H9 (cell line): ENCODE results near the gene TXLNG. TPM values are rescaled to one million over a fixed set of nuclear protein-coding genes. Genes with fewer than 3 reads are reported as not detected.

Source experiments
- DNase-seq: peaks from one replicate; pipeline ENCODE4 v3.0.0-alpha.2; 2017
- H2AFZ ChIP-seq: one replicate; pipeline ENCODE4 v1.6.1; 2013; ENCODE audit warnings: mild to moderate bottlenecking, low read length, control low read depth, moderate library complexity
- H2AK5ac ChIP-seq: 2 replicates; pipeline ENCODE4 v1.6.1; 2013; ENCODE audit warnings: low read length, control low read depth, mixed read lengths; ENCODE audit not compliant: insufficient read length
- H2BK120ac ChIP-seq: one replicate; pipeline ENCODE4 v1.6.1; 2013; ENCODE audit warnings: low read depth, mild to moderate bottlenecking, low read length, control low read depth, inconsistent platforms; ENCODE audit not compliant: poor library complexity, severe bottlenecking
- H2BK12ac ChIP-seq: 2 replicates; pipeline ENCODE4 v1.6.1; 2013; ENCODE audit warnings: low read length, control low read depth, mixed read lengths, low read depth; ENCODE audit not compliant: insufficient read length
- H2BK15ac ChIP-seq: 2 replicates; pipeline ENCODE4 v1.6.1; 2013; ENCODE audit warnings: low read depth, low read length, control low read depth
- H2BK20ac ChIP-seq: one replicate; pipeline ENCODE4 v1.6.1; 2013; ENCODE audit warnings: low read depth, mild to moderate bottlenecking, low read length, control low read depth, inconsistent platforms; ENCODE audit not compliant: poor library complexity, severe bottlenecking
- H2BK5ac ChIP-seq: 2 replicates; pipeline ENCODE4 v1.6.1; 2013; ENCODE audit warnings: low read length, control low read depth, mixed read lengths; ENCODE audit not compliant: insufficient read length
- H3K14ac ChIP-seq: 2 replicates; pipeline ENCODE4 v1.6.1; 2013; ENCODE audit warnings: low read length, control low read depth; ENCODE audit not compliant: insufficient read depth
- H3K18ac ChIP-seq: 2 replicates; pipeline ENCODE4 v1.6.1; 2013; ENCODE audit warnings: low read depth, mild to moderate bottlenecking, mixed read lengths, low read length, control low read depth; ENCODE audit not compliant: insufficient read length
- H3K23ac ChIP-seq: 2 replicates; pipeline ENCODE4 v1.6.1; 2013; ENCODE audit warnings: low read length, control low read depth, mixed read lengths, low read depth; ENCODE audit not compliant: insufficient read length
- H3K23me2 ChIP-seq: 2 replicates; pipeline ENCODE4 v1.6.1; 2013; ENCODE audit warnings: low read depth, mild to moderate bottlenecking, mixed read lengths, low read length, control low read depth; ENCODE audit not compliant: insufficient read length, poor library complexity, severe bottlenecking
- H3K27ac ChIP-seq: 2 replicates; pipeline ENCODE4 v1.5.1; 2013; ENCODE audit warnings: low read length, control low read depth, mixed read lengths, low read depth; ENCODE audit not compliant: insufficient read length
- H3K27me3 ChIP-seq: 2 replicates; pipeline ENCODE4 v1.6.1; 2013; ENCODE audit warnings: low read length, control low read depth, inconsistent platforms; ENCODE audit not compliant: insufficient read depth
- H3K4ac ChIP-seq: 2 replicates; pipeline ENCODE4 v1.6.1; 2013; ENCODE audit warnings: low read depth, mild to moderate bottlenecking, control low read depth, inconsistent platforms, low read length, moderate library complexity
- H3K4me1 ChIP-seq: 2 replicates; pipeline ENCODE4 v1.6.1; 2013; ENCODE audit warnings: low read length, control low read depth, inconsistent platforms; ENCODE audit not compliant: insufficient read depth
- H3K4me2 ChIP-seq: 2 replicates; pipeline ENCODE4 v1.6.1; 2013; ENCODE audit warnings: low read length, control low read depth, mixed read lengths; ENCODE audit not compliant: insufficient read length, insufficient read depth
- H3K56ac ChIP-seq: 2 replicates; pipeline ENCODE4 v1.6.1; 2013; ENCODE audit warnings: low read depth, mild to moderate bottlenecking, mixed read lengths, low read length, control low read depth; ENCODE audit not compliant: insufficient read length
- H3K79me1 ChIP-seq: 2 replicates; pipeline ENCODE4 v1.6.1; 2013; ENCODE audit warnings: low read depth, mild to moderate bottlenecking, moderate library complexity, low read length, control low read depth, inconsistent platforms; ENCODE audit not compliant: insufficient read depth, poor library complexity, severe bottlenecking
- H3K79me2 ChIP-seq: 2 replicates; pipeline ENCODE4 v1.6.1; 2013; ENCODE audit warnings: low read length, control low read depth, inconsistent platforms; ENCODE audit not compliant: insufficient read depth
- H3K9ac ChIP-seq: 2 replicates; pipeline ENCODE4 v1.6.1; 2013; ENCODE audit warnings: low read length, control low read depth, mixed read lengths; ENCODE audit not compliant: insufficient read length; ENCODE audit errors: extremely low read depth
- H3K9me3 ChIP-seq: one replicate; pipeline ENCODE4 v1.6.1; 2013; ENCODE audit warnings: low read depth, low read length, inconsistent platforms; ENCODE audit not compliant: control insufficient read depth
- H3T11ph ChIP-seq: one replicate; pipeline ENCODE4 v1.6.1; 2013; ENCODE audit warnings: mild to moderate bottlenecking, low read length, control low read depth, inconsistent platforms
- H4K20me1 ChIP-seq: one replicate; pipeline ENCODE4 v1.6.1; 2013; ENCODE audit not compliant: control insufficient read depth, insufficient read length, insufficient read depth
- H4K5ac ChIP-seq: 2 replicates; pipeline ENCODE4 v1.6.1; 2013; ENCODE audit warnings: low read depth, mild to moderate bottlenecking, mixed read lengths, low read length, control low read depth; ENCODE audit not compliant: insufficient read length
- H4K8ac ChIP-seq: replicated peaks from 2 replicates; pipeline ENCODE4 v1.6.1; 2013; ENCODE audit warnings: low read length, control low read depth, mixed read lengths, low read depth; ENCODE audit not compliant: insufficient read length
- H4K91ac ChIP-seq: 2 replicates; pipeline ENCODE4 v1.6.1; 2013; ENCODE audit warnings: low read depth, mild to moderate bottlenecking, moderate library complexity, mixed read lengths, low read length, control low read depth; ENCODE audit not compliant: insufficient read length
- H3K27ac Mint-ChIP-seq, 3 experiments: 2 replicates in 2 of 3; 3 replicates in 1 of 3; pipeline ENCODE4 v1.8.0; 2020 to 2021; ENCODE audit warnings: mixed read lengths in 3 of 3, mild to moderate bottlenecking in 1 of 3, moderate library complexity in 1 of 3
- H3K27me3 Mint-ChIP-seq: 2 replicates; pipeline ENCODE4 v1.8.0; 2021; ENCODE audit warnings: low read depth, mild to moderate bottlenecking, moderate library complexity, mixed read lengths
- H3K36me3 Mint-ChIP-seq, 3 experiments: 2 replicates in 2 of 3; 3 replicates in 1 of 3; pipeline ENCODE4 v1.8.0; 2020 to 2021; ENCODE audit warnings: low read depth in 3 of 3, mixed read lengths in 3 of 3; ENCODE audit not compliant: insufficient read depth in 1 of 3
- H3K4me1 Mint-ChIP-seq, 2 experiments: 2 replicates each; pipeline ENCODE4 v1.8.0; 2020; ENCODE audit warnings: mixed read lengths in 2 of 2
- H3K4me3 Mint-ChIP-seq, 2 experiments: 2 replicates in 1 of 2; 3 replicates in 1 of 2; pipeline ENCODE4 v1.8.0; 2020 to 2021; ENCODE audit warnings: mild to moderate bottlenecking in 2 of 2, mixed read lengths in 2 of 2, moderate library complexity in 1 of 2
- H3K9me3 Mint-ChIP-seq, 2 experiments: 2 replicates in 1 of 2; 3 replicates in 1 of 2; pipeline ENCODE4 v1.8.0; 2020; ENCODE audit warnings: mild to moderate bottlenecking in 2 of 2, mixed read lengths in 2 of 2, moderate library complexity in 1 of 2
- CTCF ChIP-seq: fragments of 200-600 bp; sonication (generic); conservative IDR thresholded peaks from 3 replicates; pipeline ENCODE4 v1.8.0; 2021; ENCODE audit warnings: antibody characterized with exemption, mild to moderate bottlenecking
- WGBS: extraction: QIAGEN DNeasy Blood & Tissue Kit; methylation state at CpG from one replicate; pipeline ENCODE4 v1.1.7; 2013; ENCODE audit warnings: missing lambda C conversion rate, low lambda C conversion rate, mixed read lengths; ENCODE audit not compliant: insufficient read length; ENCODE audit errors: extremely low coverage; 5-methylcytosine and 5-hydroxymethylcytosine counted together
- total RNA-seq: library from RNA; stranded (reverse); gene quantifications from 2 replicates; pipeline ENCODE4 v1.2.1, GENCODE V29; 2021

The TXLNG gene
- total RNA-seq, 1 experiment from 2014 or later, result 90.7 TPM

GRCh38 chrX:16848541-16848940 is 62.3 kb downstream of the TXLNG start:
- TF ChIP-seq CTCF, result no peak
- H2AK5ac ChIP-seq, result no peak overlapping the region

More at GRCh38 chrX:16848541-16848940, 62.3 kb downstream of the TXLNG start:
- H4K5ac ChIP-seq, result no peak overlapping the region
- H2BK20ac ChIP-seq, result no peak overlapping the region
- no peak overlapping the region for H3K14ac ChIP-seq
- H3K27me3 ChIP-seq, result no peaks in the 10 kb centered on the region
- H3K23ac ChIP-seq, result no peak overlapping the region
- H3K23me2 ChIP-seq, result no peaks in the 10 kb centered on the region
- H3K9me3 Mint-ChIP-seq, result no peaks in the 10 kb centered on the region
- H3K27me3 Mint-ChIP-seq, result no peaks in the 10 kb centered on the region
- no peaks in the 10 kb centered on the region for H3K9me3 ChIP-seq
- H4K91ac ChIP-seq, result no peak overlapping the region
- 0 out of 2 replicates have a peak, but pooled peaks cover 4% of the 10 kb centered on the region for H3K4me1 ChIP-seq
- no peak overlapping the region for H2BK120ac ChIP-seq
- H2BK5ac ChIP-seq, result no peak overlapping the region
- no peak overlapping the region for H2AFZ ChIP-seq
- H3K79me1 ChIP-seq, result no peaks in the 10 kb centered on the region
- peaks cover 7 to 14% of the 10 kb centered on the region in 2 experiments for H3K4me1 Mint-ChIP-seq
- H3K79me2 ChIP-seq, result no peaks in the 10 kb centered on the region
- no peak overlapping the region for H3T11ph ChIP-seq
- no peak overlapping the region for H3K9ac ChIP-seq
- H3K4ac ChIP-seq, result no peak overlapping the region
- H4K20me1 ChIP-seq, result no peaks in the 10 kb centered on the region
- no peak overlapping the region for H3K4me2 ChIP-seq
- H3K27ac ChIP-seq, result no peak overlapping the region
- H2BK12ac ChIP-seq, result no peak overlapping the region
- no peak overlapping the region for H2BK15ac ChIP-seq
- H3K27ac Mint-ChIP-seq, result no peak overlapping the region
- no peak for DNase-seq
- no peak overlapping the region for H3K4me3 Mint-ChIP-seq
- H3K36me3 Mint-ChIP-seq, result peaks cover 56 to 92% (median 86%) of the 10 kb centered on the region in 3 experiments; a peak in 6 of 7 replicates
- no peak overlapping the region for H3K56ac ChIP-seq
- no CpG with 5 or more reads among the region's 6 CpGs for WGBS
- H3K18ac ChIP-seq, result no peak overlapping the region
- no peak overlapping the region for H4K8ac ChIP-seq
